Endometrial microvascular endothelial cells (primary cell): ENCODE data around the gene WDR45B. TPM values are rescaled to one million over a fixed set of nuclear protein-coding genes. Genes with fewer than 3 reads are reported as not detected.

ENCODE experiments used
- in situ Hi-C: cut with HindIII; loops from 2 replicates; pipeline ENCODE4 v1.10.0; 2017; ENCODE audit warnings: low sequenced_read_pairs, low pct_unique_long_range_greater_than_20kb; ENCODE audit errors: inconsistent ontology term
- total RNA-seq: library from RNA; depleted of rRNA; stranded (reverse); fragments of >200 nt; gene quantifications from one replicate; pipeline ENCODE4 v1.2.3, GENCODE V29; 2015; ENCODE audit errors: inconsistent ontology term

WDR45B gene
- total RNA-seq, 1 donor from 2014 or later, result 82.6 TPM

DNA sequence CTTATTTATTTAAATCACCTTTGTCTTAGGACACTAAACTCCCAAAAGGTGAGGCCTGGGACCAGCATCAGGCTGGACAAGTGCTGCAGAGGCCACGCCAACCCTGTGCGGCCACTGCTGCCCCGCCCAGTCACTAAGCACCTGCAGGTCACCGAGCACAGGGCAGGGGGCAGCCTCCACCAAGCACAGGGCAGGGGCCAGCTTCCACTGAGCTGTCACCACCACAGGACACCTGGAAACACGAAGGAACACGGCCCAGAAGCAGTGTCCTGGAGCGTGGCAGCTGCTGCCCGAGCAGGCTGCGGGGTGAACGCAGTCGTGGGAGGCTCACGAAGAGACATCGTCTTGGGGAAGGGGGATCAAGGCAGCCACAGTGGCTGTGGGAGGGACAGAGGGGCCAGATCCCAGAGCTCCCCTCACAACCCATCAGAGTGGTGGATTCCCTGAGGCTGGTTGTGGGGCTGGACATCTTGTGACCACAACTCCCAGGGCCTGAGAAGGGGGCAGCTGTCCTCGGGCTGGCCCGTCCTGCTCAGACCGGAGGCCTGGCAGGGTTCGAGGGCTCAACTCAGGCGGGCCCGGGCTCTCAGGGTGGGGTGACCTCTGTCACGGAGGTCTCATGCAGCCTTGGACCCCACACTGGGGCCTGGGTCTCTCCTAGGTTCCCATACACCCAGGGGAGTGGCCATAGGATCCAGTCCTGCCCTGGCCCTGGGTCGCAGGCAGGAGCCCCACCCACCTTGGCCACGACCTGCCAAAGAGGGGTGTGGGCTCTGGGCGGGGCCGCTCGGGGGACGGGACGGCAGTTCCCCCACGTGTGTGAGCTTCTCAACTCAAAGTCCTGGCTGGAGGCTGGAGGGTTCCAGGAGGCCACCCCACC, 31.6 kb upstream of the WDR45B start:
- in situ Hi-C loops, result no loop called here

DNA sequence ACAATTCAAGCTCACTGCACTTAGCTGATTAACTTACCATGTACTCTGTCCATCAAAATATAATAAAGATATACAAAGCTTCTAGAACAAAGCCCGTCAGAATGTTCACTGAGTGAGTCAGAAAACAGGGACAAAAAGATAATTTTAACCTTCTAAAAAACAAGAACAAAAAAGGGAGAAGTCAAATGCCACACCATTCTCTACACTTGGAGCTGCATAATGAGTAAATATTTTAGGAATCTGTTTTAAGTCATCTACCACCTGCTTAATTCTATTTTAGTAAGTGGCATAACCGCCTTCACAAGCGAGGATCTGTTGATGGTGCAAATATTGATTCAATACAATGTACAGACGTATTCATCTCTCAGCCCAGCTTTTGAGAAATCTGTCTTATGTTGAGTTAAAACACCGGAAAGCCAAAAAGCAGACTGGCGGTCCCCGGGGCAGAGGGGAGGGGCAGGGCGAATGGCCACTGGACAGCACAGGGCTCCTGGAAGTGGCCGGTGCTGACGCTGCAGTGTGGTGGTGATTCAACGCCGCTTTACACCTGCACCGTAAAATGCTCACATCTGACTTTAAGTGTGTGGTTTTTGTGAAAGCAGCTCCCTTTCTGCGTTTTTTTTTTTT, 30.1 kb upstream of the WDR45B start:
- in situ Hi-C loops, result no loop called here

- in situ Hi-C loops, result no loop called here
Observed at GRCh38 chr17:82677353-82677925, 29.2 kb upstream of the WDR45B start.

DNA sequence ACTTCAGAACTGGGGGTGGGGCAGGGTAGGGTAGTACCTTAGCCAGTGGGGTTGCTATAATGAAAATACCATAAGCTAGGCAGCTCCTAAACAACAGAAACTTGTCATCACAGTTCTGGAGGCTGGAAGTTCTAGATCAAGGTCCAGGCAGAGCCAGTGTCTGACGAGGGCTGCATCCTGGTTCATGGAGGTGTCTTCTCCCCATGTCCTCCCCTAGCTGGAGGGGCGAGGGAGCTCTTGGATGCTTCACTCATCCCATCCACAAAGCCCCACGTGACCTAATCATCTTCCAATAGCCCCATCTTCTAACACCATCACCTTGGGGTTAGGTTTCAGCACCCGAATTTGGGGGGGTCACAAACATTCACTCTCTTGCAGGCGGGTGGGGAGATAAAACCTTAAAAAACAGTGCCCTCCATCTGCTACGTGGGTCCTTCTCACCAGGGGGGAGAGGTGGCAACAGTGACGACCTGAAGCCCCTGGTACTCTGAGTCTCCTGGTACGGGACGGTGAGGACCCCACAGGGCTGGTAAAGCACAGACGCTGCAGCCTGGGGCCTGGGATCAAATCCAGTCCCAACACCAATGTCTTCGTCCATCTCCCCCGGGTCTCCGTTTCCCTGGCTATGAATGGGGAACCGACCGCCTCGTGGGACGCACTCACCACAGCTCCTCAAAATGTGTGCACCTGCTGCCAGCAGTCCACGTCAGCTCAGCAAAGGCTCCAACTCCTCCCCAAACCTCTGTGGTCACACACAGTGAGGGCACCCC, 27.4 kb upstream of the WDR45B start:
- in situ Hi-C loops, result no loop called here

DNA sequence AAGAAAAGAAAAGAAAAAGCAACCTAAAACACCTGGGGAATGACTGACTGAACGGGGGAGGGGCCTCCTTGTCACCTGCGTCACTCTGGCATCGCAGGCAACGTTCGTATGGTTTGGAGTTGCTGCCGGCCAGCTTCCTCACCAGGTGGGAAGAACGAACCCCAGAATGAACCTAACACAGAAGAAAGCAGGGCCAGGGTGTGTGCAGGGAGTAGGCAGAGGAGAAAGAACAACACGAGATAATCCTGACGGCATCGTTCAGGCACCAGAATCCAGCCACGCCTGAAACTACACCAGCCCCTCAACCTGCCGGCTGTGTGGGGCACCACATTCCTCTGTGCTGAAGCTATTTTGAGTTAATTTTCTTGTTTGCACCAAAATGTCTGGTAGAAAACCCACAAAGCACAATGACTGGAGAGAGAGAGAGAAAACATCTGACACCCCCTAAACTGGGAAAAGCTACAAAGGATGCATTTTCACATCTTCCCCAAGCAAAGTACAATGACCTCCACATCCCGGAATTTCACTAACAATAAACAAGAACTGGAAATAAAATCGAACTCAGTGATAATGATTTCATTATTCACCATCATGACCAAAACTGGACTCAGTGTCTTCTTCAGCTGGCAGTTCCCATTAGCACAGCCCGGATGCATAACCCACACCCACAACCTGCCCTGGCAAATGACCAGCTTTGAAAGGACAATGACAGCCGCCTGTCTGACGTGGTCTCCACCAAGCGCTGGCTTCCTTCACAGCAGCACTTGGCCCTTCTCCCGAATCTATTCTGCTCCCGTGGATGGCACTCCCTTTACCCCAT, 26.6 kb upstream of the WDR45B start:
- in situ Hi-C loops, result no loop called here

GRCh38 chr17:82670661-82671450, 22.6 kb upstream of the WDR45B start:
- in situ Hi-C loops, result no loop called here

GRCh38 chr17:82668631-82669099, 20.4 kb upstream of the WDR45B start:
- in situ Hi-C loops, result no loop called here

DNA sequence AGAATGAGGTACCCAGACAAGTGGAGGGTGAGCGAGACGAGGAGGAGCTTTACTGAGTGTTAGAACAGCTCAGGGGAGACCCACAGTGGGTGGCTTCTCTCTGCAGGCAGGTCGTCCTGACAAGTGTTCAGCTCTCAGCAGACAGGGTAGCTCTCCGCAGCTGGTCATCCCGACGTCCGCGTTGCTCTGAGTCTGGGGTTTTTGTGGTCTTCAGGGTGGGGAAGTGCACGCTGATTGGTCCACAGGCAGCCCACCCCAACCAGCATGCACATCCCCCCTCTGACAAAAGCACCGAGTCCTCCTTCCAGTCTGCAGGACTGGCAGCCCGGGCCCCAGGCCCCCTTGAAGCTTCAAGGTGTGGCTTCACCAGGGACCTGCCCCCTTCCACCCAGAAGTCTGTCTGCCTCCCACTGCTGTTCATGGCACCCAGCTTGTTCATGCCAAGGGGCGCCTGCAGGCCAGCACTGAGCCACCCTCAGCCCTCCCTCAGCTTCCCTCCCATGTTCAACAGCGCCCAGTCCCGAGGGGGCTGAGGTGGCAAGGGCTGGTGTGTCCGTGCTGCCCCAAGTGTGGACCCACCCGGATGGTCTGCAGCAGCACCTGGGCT, 19.9 kb upstream of the WDR45B start:
- in situ Hi-C loops, result no loop called here

- in situ Hi-C loops, result no loop called here
Observed at GRCh38 chr17:82667668-82668000, 19.4 kb upstream of the WDR45B start.

DNA sequence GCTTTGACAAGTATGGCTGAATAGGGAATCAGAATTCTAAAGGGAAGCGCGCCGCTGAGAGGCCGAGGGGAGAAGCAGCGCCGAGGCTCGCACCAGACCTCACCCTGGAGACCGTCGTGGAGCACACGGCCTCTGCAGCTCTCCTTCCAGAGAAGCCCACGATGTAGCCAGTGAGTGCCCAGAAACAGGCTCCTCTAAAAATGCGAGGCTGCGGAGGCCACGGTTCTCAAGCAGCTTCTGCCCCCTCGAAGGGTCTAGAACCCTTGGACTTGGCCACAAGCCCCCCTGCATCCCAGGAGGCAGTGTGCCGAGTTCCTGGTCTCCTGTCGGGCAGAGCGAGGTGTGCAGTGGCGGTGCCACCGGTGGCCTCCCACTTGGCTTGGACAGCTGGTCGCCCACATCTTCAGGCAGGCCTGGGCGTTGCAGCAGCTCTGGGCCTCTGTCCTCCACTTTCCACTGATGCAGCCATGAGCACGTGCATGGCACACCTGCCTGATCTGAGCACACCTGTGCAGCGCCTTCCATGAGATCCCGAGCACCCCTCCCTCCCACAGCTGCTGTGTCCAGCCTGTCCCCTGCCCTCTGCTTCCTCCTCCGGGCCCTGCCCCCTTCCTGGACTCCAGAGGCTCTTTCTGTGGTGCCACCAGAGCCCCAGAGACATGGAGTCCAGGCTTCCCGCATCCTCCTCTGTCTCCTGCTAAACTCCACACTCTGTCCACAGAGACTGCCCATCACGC, 18.9 kb upstream of the WDR45B start:
- in situ Hi-C loops, result no loop called here

DNA sequence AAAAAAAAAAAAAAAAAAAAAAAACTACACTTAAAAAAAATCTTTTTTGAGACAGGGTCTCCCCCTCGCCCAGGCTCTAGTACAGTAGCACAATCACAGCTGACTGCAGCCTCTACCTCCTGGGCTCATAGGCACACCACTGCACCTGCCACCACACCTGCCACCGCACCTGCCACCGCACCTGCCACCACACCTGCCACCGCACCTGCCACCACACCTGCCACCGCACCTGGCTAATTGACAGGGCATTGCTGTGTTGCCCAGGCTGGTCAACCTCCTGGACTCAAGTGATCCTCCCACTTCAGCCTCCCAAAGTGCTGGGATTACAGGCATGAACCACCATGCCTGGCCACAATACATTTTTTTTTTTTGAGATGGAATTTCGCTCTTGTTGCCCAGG, 17.6 kb upstream of the WDR45B start:
- in situ Hi-C loops, result no loop called here

GRCh38 chr17:82665217-82665616, 17.0 kb upstream of the WDR45B start:
- in situ Hi-C loops, result no loop called here

- in situ Hi-C loops, result no loop called here
Observed at GRCh38 chr17:82664701-82665182, 16.5 kb upstream of the WDR45B start.

DNA sequence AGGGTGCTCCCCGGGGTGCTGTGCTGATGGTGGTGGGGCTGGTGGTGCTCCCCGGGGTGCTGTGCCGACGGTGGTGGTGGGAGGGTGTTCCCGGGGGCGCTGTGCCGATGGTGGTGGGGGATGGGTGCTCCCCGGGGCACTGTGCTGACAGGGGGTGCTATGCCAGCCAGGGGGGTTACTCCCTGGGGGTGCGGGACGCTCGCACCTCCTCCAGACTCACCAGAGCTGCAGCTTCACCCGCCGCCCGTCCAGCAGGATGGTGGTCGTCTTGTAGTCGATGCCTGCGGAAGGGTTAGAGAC, 16.0 kb upstream of the WDR45B start:
- in situ Hi-C loops, result no loop called here

- in situ Hi-C loops, result no loop called here
Observed at GRCh38 chr17:82663381-82664275, 15.4 kb upstream of the WDR45B start.

DNA sequence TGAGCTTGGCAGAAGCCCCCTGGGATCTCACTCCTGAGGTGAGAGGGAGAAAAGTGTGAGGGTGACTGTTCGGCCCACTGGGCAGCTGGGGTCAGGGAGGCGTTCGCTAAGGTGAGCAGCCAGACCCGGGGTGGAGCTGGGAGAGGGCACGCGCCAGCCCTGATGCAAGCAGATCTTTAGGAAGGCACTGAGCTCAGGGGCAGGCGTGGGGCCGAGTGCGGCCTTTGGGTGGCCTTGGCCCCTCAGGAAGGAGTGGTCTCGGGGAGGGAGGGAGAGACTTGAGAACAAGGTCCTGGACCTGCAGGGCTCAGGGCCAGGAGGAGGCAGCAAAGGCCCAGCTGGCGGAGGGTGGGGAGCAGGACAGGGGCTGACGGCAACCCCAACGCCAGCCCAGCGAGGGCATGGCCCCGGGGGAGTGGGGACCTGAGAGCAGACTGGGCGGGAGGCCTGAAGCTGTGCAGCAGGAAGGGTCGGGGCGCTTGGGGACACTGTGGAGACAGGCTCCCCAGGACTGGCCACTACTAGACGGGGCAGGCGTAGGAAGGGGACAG, 14.5 kb upstream of the WDR45B start:
- in situ Hi-C loops, result no loop called here
